GM18519 (cell line): ENCODE measurements around the gene COL16A1.
A peak's percentile ranks its signal among the peaks of the same experiment; 100 is the strongest.

ENCODE experiments used
- ATAC-seq: cut with Tn5 transposase; IDR thresholded peaks from one replicate; pipeline ENCODE4 v1.9.1; 2021; ENCODE audit warnings: mild to moderate bottlenecking, moderate library complexity; ENCODE audit not compliant: unreplicated experiment, low FRiP score

COL16A1 gene

DNA sequence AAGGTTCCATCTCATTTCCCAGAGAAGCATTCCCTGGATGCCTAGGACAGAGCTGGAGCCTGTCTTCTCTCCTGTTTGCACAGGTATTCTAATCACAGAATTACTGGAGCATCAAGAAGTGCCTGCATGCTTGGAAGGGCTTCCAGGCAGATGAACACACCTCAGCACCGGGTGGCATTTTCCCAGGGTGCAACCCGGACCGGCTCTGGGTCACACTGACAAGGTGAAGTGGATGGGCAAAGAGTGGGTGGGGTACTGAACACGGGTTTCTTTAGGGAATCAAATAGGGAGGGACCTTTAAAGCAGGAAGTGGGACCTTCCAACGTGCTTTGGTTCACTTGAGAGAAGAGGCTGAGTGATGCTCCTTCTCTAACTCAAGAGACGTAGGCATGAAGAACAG, 52.1 kb downstream of the COL16A1 start:
- no peak for ATAC-seq

DNA sequence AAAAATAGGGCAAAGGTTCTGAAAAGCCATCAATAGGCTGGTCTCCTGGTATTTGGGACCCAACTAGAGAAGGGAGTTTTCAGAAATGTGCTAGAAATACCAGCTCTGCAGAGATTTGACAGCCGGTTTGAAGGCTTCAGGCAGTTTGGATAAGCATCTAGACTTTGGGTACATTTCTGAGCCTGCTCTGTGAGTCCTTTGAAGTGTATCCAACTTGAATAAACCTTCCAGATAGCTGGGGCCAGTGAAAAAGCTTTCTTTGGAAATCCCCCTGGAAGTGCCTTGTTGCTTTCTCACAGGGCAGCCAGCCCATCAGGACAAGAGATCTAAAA, 52.8 kb downstream of the COL16A1 start:
- no peak for ATAC-seq

DNA sequence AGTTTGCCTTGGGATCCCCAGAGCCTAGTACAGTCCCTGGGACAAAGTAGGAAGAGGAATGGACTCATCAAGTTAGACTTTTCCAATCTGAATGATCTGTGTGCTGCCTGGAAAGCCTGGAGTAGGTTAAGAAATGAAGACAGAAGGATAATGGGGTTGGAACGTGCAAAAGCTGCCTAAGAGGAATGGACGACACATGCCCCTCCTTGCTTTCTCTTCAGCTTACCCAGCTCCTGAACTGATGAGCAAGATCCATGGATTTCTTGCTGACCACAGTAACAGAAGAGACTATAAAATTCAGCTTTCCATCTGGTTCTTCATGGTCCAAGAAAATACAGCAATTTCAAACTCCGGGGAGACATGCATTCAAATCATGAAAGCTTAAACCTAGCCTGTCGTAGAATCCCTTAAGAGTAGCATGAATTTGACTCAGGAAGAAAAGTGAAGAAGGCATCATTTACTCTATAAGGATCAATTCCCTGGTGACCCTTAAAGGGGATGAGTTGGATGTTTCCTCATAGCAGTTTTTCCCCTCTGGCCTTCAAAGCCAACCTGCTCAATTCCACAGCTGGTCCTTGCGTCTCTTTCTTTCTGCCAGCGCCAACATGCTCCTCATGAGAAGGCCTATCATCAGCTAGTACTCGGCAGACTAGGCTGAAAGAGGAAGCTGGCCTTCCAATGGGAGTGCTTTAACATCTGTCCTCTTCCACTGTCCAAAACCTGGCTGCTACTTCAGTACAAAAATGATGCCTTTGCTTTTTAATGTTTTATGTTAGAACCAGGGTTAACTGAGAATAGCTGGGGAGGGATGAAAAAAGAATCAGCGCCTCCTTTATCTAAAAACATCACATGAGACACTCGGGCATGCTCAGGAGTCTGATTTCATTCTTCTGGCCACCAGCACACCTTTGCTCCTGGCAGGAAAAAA, 53.4 kb downstream of the COL16A1 start:
- no peak for ATAC-seq

DNA sequence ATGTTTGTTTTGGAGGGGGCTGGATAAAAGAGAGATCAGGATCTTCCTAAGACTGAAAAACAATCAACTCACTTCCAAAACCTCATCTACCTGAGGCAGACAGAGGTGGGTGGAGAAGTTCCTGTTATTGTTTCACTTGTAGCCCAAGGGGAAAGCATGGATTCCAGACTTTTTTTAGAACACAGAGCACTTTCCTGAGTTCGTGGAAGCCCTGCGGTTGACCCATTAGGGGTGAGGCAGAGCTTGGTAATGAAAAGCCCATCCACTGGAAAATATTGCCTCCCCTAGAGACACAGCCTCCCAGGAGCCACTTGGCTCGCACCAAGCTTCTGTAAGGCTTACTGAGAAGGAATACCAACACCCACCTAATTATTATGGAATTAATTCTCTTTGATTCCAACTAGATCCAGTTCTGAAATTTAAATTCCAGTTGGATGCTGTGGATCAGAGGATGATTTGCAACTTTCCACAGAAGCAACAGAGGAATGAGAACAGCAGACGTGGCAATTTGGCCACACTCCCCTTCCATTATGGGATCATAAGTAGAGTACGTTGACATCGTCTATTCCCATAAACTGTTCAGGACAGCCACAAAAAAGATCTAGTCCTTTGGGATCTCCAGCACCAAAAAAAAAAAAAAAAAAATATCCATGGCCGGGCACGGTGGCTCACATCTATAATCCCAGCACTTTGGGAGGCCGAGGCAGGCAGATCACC, 55.0 kb downstream of the COL16A1 start:
- no peak for ATAC-seq

DNA sequence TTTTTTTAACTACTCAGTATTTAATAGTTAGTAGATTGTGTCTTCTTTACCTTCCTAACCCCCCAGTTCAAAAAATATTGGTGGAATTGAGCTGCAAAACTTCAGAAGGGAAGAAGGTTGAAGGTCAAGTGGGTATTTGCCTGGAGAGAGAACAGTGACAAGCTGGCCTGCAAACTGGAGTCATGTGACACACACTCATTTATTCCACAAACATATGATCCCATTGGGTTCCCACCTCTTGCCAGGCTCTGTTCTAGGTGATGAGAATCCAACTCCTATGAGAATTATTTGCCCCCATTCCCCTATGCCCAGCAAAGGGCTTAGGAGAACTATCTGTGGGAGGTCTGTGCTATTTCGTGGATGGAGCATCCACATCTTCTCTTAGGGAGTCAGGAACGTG, 55.6 kb downstream of the COL16A1 start:
- ATAC-seq: no peak

DNA sequence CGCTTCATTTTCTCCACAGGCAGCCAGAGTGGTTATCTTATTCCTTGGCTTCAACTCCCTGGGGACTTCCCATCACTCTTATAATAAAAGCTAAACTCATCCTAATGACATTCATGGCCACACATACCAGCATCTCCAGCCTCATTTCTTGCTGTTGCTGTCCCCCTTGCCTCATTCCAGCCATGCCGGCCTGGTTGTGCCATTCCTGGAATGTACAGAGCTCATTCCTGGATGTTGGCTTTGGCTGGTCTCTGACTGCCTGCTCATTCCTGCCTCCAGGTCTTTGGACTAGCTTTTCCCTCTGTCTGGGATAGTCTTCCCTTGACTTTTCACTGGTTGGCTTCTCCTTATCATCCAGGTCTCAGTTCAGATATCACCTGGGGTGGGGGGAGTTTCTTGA, 56.7 kb downstream of the COL16A1 start:
- no peak for ATAC-seq

DNA sequence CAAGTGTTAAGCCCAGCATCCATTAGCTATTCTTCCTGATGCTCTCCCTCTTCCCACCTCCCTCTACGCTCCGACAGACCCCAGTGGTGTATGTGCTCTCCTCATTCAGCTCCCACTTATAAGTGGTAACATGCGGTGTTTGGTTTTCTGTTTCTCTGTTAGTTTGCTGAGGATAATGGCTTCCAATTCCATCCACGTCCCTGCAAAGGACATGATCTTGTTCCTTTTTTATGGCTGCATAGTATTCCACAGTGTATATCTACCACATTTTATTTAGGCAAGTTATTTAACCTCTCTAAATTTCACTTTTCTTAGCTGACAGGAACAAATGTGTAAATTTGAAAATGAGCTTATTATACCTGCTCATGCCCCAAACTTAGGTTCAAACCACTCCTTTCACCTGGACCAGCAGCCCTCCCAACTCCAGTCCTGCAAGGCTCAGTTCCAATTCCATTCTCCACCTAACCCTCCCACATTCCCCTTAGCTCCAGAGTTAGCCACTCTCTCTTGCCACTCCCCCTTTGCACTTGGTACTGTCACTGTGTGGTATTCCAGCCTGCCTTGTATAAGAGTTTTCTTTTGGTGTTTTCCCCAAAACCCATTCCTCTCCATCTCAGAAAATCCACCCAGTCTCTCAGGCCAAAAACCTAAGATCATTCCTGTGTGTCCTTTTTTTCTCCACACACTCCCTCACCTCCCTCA, 57.4 kb downstream of the COL16A1 start:
- no peak for ATAC-seq

DNA sequence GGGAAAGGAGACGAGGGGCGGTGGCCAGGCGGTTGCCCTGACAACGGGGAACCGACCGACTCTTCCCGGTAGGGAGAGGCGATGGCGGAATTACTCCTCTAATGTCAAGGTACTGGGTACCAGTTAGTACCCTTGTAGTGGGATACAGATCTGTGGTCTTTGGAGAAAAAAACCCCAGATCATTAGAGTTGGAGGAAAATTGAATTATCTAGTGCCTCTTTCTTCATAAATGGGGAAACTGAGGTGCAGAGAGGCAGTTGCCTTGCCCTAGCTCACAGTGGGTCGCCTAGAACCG, 58.6 kb downstream of the COL16A1 start:
- ATAC-seq: no peak

DNA sequence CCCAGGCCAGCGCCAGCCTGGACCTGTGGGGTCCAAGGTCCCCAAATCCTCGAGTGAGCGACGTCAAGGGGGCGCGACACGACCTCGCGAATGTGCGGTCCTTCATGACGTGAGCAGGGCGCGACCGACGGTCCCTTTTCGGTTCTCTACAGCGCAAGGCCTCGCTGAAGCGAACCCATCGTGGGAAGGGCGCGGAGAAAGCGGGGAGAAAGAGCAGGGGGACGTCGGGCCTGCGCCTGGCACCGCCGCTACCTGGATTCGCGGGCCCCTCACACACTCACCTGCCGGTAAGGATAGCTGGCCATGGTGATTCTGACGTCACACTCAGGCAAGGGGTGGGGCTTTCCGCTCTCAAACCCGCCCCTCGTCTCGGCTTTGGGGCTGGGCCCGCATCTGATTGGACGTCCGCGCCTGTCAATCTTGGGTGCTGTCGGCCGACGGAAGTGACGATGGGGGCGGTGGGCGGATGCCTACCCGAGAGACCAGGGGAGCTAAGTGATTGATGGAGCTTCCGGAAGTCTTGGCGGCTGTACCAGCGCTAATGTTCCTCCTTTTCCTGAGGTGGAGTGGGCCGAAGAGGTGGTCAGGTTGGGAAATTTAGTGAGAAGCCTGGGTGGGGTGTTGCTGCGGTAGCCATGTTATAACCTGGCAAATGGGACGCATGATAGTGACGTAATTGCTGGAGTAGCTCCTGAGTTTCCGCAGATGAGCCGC, 59.1 kb downstream of the COL16A1 start, which contains the start of gene PEF1:
TSS of gene PEF1 (minus strand) at position 317 of the 714 bp plus-strand sequence. CDS start at position 305, 12 bp downstream.
- peak; percentile 65 for ATAC-seq

DNA sequence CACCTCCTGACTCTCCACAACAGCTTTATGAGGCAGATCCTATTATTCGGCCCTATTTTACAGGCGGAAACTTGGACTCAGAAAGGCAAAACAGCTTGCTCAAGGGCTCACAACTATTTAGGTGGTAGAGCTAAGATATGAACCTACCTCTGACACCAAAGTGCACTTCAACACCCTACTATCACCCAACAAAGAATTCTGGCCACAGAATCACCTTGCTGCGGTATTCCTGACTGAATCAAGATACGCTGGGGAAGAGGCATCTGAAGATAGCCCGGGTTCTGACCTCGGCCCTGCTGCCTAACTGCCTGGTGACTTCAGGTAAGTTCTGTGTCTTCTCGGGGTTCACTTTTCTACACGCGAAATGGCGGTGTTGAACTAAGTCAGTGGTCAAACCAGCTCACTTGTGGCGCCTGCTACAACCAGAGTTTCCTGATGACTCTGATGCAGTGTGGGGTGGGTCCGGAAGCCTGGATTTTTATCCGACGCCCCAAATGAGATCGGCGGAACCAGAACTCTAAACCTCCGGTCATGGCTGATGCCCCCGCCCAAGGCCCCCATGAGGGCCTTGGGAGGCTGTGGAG, 59.7 kb downstream of the COL16A1 start:
- no peak for ATAC-seq

DNA sequence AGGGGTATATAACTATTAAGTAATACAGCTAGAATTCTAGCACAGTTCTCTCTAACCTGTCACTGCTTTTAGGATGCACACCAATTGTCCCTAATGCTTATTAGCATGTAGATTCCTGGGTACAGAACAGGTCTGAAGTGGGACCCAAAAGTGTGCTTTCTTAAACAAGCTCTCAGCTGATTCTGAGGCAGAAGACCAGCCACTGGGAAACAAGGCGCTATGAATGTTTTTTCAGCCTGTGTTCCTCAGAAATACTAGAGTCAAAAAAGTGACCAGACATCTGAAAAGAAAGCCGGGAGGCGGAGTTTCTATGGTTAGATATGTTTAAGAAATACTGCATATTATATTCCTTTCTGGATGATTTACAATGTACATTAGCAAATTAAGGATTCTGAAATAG, 60.9 kb downstream of the COL16A1 start:
- ATAC-seq: no peak

DNA sequence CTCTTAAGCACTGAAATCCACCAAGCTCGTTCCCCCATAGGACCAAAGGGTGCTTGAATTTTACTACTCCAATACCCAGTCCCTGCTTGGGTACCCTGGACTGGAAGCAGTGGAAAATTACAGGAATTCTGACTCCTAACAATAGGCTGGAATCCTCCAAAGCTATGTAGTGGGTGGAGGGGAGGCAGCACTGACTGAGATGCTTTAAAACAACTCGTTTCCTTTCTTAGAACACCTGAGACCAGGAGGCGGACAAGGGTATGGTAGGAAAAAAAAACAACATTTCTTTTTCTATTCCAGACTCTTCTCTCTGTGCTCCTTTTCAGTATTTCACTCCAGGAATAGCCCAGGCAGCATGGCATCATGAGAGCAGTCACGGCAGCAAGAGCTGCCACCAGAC, 61.5 kb downstream of the COL16A1 start:
- ATAC-seq: no peak

DNA sequence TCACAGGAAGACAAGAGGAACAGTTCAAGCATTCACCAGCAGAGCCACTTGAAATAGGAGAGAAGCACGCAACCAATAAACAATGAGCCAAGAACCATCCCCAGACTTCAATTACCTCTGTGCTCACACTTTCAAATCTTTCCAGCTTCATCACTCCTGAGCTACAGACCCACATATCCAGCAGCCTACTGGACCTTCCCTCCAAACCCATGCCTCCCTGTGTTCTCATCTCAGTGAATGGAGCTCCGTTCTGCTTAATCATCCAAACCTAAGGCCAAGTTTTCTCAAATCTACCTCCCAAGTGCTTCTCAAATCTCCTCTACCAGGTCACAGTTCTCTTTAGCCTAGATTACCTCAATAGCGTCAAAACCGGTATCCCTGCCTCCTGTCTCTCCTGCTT, 62.9 kb downstream of the COL16A1 start:
- no peak for ATAC-seq

DNA sequence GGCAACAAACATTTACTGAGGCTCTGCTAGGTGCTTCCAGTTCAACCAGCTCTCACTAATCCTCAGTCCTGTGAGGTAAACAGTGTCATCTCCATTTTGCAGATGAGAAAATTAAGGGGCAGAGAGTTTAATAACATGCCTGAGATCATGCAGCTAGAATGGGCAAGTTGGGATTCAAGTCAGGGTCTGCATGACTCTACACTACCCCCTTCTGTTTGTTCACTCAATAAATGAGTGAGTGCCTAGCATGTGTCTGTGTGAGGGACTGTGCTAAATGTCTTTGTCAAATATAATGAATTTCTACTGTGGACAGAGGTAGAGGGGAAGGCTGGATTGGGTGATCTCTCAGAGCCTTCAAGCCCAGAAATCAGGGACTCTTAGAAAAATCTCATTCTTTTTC, 63.6 kb downstream of the COL16A1 start:
- ATAC-seq: no peak

DNA sequence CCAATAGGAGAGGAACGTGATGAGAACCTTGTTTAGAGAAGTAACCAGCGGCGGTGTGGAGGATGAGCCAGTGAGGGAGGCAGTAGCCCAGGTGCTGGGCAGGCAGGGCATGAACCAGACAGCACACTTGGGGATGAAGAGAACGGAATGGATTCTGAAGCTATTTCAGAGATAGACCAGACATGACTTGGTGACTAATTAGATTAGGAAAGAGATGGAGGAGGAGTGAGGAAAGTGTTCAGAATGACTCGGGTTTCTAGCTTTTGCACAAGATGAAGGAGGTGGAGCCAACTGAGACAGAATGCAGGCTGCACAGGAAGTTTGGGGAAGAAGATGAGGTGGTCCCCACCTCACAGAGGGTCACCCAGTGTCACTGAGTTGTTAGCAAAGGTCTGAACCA, 64.3 kb downstream of the COL16A1 start:
- ATAC-seq: no peak

DNA sequence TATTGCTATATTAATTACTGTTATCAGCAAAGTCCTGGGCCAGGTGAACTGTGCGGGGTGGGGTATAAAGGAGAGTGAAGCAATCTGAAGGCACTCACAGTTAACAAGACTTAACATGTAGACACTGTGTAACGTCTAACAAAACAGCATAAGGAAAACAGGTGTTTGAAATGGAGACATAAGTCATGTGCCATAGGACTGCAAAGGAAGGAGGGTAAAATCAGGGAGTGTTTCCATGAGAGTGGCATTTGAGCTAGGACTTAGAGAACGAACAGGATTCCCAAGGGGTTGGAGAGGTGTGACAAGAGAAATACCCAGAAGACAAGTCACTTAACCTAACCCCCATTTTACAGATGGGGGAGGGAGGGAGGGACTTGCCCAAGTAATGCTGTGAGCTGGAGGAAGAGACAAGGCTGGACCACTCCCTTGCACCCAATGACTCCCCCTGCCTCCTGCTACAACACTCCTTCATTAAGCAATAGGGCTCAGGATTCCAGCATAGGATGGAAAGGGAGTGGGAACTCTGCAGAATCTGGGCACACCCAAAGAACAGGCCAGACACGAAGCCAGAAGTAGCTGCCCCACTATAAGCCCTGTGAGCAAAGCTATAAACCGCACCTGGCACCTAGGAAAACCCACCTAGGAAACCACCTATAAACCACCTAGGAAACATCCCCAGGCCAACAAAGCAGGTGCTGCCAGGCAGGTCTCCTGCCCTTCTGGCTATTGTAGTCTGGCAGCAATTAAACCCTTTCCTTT, 65.7 kb downstream of the COL16A1 start:
- ATAC-seq: no peak

DNA sequence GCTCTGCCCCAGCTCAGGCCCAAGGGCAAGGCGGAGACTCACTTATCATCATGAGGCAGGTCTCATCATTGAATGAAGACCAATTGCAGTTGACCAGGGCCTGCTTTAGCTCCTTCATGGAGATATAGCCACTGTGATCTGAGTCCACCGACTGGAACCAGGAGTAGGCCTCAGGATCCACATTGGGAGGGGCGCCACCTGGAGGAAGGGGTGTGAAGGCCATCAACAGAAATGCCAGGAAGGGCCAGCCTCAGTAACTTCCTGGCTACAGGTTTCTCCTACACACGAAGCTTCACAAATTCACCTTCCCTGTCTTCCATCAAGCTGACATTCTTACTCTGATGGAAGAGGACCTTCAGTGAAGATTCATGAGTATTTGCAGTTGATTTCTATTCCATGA, 70.7 kb downstream of the COL16A1 start:
- ATAC-seq: no peak

DNA sequence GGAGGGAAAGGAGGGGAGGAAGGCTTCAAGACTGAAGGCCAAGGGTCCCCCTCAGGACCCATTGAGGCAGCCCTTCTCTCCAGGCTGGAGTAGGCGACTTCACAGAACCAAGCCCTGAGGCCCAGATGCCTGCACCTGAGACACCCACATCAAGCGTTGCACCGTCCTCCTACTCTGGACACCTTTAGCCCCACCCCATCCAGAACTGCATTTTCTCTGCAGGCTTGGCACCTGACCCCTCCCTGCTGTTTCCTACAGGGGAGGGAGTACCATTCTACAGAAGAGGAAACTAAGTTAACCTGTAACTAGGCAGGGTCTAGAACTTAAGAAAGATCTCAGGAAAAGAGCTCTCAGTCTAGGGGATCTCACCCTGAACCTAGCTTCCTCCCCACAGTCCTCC, 71.2 kb downstream of the COL16A1 start:
- ATAC-seq: no peak

DNA sequence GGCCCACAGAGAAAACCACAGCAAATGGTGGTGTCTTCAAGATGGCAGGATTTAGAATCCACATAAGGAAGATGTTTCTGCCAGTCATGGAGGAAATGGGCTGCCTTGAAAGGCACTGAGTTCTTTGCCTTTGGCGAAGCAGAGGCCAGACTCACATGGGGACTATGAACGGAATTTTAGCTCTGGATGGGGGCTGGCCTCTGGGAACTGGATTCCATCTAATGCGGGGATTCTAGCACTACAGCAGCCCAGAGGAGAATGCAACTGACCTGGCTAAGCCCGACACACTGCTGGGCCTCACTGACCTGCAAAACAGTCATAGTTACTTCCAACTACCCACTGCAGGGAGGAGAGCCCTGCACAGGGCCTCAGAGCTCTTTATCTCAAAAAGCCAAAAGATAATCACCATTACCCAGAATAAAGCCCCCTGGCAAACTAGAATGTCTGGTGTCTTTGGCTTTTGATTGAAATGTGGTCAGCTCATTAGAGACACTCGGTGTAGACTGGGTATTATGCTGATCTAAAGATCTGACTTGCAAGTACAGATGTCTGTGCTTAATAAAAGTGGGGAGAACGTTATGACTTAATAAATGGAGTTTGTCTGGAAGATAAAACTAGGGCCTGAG, 74.8 kb downstream of the COL16A1 start:
- no peak for ATAC-seq
